Activated T-helper 1 cell treated with Interleukin-2 at 50 U/mL for 16 hours (primary cell): Measurements from ENCODE around the gene KRTAP12-2.
"Not testable (repeated sequence)": the region's sequence is repeated elsewhere in the genome, so short reads cannot be mapped to it uniquely, and the experiment has no call there.

Source experiments
- DNase-seq: peaks from one replicate; pipeline ENCODE4 v3.0.0-alpha.2; 2020; ENCODE audit warnings: low read depth

KRTAP12-2 gene

DNA sequence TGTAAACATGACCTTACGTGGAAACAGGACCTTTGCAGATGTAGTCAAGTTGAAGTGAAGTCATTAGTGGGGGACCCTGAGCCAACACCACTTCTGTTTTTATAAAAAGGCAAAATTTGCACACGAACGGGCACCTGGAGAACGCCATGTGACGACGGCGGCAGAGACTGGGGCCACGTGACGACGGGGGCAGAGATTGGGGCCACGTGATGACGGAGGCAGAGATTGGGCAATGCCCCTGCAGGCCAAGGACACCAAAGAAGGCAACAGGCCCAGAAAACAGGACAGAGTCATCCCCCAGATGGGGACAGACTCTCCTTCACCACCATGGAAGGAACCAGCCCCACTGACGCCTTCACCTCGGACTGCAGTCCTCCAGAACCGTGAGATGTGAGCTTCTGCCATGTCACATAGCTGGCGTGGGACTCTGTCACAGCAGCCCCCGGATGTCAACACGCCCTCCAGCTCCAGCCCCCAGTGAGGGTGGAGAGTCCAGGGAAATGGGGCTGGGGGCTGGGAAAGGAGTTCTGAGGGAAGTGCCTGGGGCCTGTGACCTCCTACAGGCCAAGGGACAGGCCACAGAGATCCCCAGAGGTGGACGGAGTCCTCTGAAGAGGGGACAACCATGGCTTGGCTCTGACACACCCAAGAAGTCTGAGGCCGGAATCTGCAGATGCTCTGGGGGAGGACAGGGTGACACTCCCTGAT, 16.3 kb downstream of the KRTAP12-2 start:
- no peak for DNase-seq

DNA sequence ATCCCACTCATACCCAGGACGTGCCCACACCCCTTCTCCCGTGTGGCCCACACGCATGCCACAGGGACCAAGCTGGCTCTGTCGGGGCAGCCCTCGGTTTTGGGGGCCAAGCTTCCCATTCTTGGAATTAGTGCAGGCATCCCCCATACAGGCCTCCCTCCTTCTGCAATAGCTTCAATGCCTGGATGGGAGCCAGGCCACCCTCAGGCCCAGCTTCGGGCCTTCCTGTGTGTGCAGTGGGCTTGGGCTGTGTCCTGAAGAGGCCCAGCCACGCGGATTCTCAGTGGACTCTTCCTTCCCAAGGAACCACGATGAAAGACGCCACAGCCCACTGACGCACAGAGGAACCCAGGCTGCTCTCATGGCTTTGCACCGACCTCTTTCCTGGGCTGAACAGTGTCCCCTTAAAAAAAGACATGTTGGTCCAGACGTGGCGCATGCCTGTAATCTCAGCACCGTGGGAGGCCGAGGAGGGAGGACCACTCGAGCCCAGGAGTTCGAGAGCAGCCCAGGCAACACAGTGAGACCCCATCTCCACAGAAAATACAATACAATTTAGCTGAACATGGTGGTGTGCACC, 17.1 kb downstream of the KRTAP12-2 start:
- no peak for DNase-seq

DNA sequence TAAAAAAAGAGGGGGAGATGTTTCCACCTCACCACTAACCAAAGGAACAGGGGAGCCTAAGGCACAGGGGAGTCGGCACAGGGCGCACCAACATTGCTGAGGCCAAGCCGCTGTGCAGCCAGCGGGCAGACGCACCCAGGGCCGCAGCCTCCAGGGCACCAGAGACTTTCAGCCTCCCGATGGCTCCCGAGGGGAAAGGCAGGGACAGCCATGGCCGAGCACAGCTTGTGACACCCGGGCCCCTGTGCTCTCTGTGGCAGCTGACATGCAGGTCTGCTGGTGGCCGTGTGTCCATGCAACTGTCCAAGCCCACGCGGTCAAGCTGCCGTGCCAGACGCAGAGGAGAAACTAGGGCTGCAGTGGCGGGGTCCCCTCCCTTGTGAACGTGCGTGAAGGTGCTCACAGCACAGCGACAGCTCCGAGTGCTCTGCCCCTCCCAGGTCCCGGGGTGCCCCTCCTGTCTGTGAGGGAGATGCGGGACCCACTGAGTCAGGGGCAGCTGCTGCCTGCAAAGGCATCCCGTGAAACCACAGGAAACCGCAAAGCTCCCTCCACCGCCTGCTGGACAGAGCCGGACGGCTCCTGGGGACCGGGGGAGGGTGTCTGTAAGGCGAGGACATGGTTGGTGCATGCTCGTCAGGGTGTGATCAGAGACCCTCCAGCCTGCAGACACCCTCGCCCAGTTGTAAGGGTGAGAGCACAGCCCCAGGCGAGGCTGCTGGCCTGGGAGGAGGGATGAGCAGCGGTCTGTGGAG, 18.0 kb downstream of the KRTAP12-2 start:
- no peak for DNase-seq

DNA sequence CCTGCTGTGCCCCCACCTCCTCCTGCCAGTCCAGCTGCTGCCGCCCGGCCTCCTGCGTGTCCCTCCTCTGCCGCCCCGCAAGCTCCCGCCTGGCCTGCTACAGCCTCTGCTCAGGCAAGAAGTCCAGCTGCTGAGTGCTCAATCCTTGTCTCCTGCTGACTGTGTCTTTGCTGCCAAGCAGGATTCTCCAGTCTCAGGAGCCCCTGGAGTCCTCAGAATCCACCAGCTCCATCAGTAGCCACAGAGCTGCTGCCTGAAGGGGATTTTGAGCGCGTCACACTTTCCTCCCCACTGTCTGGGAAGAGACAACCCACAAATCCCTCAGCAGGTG, 19.5 kb downstream of the KRTAP12-2 start:
- DNase-seq = no peak

DNA sequence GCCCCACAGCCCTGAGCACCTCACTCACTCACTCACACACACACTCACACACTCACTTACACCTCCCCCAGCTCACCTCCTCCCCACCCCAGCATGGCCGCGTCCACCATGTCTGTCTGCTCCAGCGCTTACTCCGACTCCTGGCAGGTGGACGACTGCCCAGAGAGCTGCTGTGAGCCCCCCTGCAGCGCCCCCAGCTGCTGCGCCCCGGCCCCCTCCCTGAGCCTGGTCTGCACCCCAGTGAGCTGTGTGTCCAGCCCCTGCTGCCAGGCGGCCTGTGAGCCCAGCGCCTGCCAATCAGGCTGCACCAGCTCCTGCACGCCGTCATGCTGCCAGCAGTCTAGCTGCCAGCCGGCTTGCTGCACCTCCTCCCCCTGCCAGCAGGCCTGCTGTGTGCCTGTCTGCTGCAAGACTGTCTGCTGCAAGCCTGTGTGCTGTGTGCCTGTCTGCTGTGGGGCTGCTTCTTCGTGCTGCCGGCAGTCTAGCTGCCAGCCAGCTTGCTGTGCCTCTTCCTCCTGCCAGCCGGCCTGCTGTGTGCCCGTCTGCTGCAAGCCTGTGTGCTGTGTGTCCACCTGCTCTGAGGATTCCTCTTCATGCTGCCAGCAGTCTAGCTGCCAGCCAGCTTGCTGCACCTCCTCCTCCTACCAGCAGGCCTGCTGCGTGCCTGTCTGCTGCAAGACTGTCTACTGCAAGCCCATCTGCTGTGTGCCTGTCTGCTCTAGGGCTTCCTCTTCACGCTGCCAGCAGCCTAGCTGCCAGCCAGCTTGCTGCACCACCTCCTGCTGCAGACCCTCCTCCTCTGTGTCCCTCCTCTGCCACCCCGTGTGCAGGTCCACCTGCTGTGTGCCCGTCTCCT, 20.1 kb downstream of the KRTAP12-2 start, which contains the start of gene KRTAP10-11:
Gene KRTAP10-11, plus strand, starts transcription at position 49 of the 856 bp plus-strand sequence. Its CDS starts 45 bp downstream, at position 94.
- not testable (repeated sequence) for DNase-seq

DNA sequence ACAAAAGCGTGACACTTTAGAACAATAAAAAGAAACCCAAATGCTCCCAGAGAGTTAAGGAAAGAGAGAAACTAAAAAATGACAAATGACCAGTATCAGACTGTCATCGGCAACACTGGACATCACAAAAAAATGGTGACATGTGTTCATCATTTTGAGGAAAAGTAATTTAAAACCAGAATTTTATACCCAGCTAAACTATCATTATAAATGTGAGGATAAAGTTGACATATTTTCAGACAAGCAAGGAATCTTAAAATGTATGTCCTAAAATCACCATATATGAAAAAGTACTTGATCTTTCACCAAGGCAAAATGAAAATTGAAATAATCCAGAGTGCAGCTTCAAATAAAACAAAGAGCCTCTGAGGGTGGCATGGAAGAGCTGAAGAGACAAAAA, 21.8 kb downstream of the KRTAP12-2 start:
- DNase-seq = no peak

DNA sequence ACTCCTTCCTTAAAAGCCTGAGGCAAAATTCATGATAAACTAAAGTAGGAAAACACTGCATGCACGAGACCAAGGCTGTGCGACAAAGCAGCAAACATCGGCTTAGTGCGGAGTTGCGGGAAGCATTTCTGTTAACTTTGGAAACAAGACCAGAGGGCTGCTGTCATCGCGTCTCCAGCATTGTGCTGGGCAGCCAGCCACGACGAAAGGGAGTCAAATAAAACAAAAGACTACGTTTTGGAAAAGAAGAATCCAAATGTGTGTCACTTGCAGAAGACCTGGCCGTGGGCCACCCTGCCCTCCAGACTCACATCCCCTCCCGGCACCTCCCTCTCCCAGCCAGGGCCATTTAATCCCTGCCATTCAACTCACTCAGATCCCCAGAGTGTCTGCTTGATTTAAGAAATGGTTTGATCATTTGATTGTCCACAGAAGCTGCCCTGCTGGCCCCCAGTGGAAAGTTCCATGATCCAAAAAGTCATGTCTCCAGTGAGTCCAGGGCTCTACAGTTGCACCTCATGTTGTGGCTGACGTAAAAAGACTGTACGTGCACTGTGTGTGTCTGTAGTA, 22.9 kb downstream of the KRTAP12-2 start:
- no peak for DNase-seq

DNA sequence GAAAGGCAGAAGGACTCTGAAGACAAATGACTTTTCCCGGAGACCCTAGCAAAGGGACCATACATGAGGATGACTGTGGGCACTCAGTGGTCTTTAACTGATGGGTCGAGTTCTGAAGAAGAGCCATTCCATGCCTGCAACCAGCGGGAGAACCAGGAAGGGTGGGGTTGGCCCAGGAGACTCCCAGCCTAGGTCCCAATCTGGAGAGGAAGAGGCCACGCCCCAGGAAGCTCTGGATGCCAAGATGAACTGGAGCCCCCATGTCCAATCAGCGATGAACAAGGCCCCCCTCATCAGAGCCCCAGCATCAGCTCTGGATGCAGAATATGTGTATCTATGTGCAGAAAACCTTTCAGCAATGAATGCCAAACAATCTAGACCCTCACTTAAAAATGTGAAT, 26.0 kb downstream of the KRTAP12-2 start:
- DNase-seq = no peak

DNA sequence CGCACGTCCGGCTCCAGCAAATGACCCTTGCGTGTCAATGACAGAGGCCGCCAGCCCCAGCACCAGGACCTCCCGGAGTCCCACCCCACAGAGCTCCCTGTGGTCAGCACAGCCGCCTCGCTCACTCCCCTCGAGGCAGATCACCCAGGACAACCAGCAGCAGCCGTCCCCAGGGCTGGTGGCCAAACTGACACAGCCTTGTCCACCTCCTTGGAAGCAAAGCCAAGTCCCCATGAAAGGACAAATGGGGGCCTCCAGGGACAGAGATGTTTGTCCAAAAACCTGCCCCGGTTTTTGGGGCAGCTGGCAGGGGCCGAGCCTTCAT, 27.4 kb downstream of the KRTAP12-2 start:
- no peak for DNase-seq

DNA sequence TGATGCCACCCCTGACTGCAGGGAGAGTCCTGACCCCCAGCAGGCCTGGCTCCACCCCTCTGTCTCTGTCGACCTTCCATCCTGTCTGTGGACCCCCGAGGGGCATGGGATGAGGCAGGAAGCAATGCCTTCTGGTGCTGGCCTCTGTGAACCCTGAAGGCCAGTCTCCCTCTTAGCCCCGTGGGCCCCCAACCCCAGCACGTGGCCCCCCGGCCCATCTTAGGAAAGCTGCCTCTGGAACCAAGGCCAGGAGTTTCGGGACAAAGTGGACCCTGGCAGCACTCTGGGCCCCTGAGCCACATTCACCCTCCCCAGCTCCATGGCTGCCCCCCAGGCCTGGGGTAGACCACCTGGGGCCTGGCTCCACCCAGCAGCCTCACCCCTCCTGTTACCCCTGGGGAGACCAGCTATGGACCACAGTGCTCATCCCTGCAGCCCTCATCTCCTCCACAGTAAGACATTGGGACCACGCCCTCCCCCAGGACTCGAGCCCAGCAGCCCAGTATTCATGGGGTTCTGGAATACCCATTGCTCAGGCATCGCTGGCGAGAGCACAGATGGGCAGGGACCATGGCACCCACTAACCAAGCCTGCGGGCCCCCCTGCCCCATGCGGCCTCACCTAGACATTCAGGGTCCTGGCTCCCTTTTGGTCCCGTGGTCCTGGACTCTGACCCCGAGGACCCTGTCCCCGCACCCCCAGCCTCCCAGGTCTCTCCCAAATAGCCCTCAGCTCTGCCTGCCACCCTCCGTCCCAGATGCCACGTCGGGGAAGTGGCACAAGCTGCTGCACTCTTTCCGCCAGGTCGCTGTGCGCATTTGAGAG, 28.0 kb downstream of the KRTAP12-2 start:
- not testable (repeated sequence) for DNase-seq

DNA sequence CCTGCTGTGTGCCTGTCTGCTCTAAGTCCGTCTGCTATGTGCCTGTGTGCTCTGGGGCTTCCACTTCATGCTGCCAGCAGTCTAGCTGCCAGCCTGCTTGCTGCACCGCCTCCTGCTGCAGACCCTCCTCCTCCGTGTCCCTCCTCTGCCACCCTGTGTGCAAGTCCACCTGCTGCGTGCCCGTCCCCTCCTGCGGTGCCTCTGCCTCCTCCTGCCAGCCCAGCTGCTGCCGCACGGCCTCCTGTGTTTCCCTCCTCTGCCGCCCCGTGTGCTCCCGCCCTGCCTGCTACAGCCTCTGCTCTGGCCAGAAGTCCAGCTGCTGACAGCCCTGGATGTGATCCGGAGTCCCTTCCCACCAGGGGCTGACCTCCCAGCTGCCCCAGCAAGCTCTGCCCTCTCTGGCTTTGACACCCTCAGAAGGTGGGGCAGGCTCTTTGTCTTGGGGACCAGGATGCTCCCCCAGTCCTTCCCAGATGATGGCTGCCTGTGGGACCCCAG, 28.8 kb downstream of the KRTAP12-2 start:
- DNase-seq = not testable (repeated sequence)

DNA sequence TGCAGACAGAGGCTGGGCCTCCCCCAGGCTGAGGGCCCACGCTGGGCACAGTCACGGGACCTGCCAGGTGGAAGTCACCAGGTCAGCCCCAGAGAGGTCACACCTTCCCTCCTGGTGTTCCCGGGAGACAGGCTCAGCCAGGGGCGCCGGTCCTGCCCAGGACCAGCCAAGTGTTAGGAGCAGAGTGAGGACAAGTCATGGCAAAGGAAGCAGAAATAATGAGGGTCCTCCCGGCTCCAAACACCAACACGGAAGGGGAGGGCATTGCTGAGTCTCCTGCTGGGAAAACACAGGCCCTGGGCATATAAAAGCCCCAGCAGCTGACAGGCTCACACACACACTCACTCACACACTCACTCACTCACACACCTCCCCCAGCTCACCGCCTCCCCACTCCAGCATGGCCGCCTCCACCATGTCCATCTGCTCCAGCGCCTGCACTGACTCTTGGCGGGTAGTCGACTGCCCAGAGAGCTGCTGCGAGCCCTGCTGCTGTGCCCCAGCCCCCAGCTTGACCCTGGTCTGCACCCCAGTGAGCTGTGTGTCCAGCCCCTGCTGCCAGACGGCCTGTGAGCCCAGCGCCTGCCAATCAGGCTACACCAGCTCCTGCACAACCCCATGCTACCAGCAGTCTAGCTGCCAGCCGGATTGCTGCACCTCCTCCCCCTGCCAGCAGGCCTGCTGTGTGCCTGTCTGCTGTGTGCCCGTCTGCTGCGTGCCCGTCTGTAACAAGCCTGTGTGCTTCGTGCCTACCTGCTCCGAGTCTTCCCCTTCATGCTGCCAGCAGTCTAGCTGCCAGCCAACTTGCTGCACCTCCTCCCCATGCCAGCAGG, 29.5 kb downstream of the KRTAP12-2 start, which contains the start of gene KRTAP10-10:
Gene KRTAP10-10, plus strand, starts transcription at position 339 of the 833 bp plus-strand sequence. Its CDS starts 62 bp downstream, at position 401.
- no peak for DNase-seq

DNA sequence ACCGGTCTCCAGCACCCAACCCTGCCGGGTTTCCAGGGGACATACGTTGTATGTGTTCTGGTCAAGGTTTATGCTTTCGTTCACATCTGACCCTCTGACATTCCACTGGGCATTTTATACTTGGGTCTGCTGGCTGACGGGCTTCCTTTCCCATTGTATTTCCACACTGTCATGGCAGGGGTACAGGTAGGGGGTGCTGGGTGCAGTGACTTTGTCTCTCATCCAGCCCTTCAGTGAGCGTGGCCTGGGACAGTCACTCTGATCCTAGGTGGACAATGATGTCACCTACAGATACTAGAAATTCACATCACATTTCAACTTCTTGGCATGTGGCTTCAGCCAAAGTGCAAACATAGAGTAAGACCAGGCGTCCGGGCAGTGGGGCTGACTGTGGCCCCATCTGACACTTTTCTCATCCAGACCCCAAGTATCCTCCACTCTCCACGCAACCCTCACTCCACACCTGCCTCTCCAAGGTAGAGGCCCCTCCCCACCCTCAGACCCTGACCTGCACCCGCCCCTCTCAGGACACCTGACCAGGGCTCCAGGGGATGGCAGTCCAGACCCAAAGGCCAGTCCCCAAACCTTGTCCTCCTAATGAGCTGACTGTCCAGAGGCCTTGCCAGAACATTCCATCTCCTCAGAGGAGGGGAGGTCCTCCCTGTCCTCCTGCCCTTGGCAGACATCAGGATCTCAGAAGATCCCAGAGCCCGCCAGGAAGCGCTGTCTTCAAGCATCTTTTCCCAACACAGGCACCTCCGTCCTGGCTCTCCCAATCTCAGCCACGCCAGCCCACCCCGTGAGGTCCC, 30.3 kb downstream of the KRTAP12-2 start:
- no peak for DNase-seq

DNA sequence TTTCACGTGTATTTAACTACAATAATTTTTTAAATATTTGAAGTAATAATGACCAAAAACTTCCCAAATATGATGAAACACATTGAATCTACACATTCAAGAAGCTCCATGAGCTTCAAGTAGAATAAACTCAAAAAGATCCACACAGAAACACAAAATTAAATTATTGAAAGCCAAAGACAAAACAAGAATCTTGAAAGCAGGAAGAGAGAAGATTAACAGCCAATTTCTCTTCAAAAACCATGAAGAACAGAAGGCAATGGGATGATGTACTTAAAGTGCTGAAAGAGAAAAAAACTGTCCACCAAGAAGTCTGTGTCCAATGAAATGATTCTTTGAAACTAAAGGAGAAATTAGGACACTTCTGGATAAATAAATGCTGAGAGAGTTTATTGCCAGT, 34.7 kb downstream of the KRTAP12-2 start:
- no peak for DNase-seq

DNA sequence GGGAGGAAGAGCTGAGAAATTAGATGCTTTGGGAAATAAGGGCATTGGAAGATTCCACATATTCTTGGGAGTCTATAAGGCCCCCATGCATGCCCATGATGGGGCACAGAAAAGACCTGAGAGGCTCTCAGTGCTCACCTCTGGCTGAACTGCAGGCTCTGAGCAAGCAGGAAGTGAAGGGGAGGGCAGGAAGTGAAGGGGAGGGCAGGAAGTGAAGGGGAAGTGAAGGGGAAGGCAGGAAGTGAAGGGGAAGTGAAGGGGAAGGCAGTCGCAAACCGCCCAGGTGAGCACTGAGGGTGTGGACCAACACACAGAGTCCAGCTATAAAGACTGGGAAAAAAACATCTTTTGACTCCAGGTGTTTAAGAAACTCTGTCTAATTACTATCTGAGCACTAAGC, 36.3 kb downstream of the KRTAP12-2 start:
- no peak for DNase-seq

DNA sequence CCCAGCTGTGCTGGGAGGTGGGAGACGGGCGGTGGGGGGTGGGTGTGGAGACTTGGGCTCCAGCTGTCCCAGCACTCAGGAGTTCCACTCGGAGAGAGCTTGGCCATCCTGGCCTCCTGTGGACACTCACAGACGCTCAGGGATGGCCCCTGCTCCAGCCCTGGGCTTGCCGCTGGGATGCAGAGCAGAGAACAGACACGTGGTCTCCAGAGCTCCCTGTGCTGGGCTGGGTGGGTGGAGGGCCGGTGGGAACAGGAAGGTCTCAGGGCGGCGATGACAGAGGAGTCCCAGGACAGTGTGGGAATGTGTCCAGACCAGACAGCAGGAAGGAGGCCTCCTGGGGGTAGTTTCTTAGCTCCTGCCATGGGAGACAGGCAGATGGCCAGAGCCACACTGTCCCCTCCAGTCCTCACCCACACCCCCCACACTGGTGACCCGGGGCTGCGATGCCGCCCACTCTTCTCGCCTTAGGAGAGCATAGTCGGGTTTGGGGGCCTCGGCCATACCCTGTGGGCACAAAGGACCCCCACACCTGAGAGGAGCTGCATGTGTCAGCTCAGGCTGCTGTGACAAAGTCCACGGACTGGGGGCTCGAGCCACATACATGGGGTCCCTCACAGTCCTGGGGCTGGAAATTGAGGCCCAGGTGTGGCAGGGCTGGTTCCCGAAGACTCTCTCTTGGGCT, 37.9 kb downstream of the KRTAP12-2 start:
- no peak for DNase-seq

DNA sequence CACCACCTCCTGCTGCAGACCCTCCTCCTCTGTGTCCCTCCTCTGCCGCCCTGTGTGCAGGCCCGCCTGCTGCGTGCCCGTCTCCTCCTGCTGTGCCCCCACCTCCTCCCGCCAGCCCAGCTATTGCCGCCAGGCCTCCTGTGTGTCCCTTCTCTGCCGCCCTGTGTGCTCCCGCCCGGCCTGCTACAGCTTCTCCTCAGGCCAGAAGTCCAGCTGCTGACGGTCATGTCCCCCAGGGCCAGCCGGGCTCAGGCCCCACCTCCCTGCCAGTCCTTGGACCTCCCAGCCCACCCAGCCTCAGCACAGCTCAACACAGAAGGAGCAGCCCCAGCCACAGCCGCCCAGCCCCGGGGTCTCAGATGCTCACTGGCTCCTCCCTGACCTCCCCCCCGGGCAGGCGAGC, 38.9 kb downstream of the KRTAP12-2 start:
- DNase-seq = not testable (repeated sequence)

DNA sequence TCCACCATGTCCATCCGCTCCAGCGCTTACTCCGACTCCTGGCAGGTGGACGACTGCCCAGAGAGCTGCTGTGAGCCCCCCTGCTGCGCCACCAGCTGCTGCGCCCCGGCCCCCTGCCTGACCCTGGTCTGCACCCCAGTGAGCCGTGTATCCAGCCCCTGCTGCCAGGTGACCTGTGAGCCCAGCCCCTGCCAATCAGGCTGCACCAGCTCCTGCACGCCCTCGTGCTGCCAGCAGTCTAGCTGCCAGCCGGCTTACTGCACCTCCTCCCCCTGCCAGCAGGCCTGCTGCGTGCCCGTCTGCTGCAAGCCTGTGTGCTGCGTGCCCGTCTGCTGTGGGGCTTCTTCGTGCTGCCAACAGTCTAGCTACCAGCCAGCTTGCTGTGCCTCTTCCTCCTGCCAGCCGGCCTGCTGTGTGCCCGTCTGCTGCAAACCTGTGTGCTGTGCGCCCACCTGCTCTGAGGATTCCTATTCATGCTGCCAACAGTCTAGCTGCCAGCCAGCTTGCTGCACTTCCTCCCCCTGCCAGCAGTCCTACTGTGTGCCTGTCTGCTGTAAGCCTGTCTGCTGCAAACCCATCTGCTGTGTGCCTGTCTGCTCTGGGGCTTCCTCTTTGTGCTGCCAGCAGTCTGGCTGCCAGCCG, 39.4 kb downstream of the KRTAP12-2 start:
- DNase-seq = not testable (repeated sequence)
